ENCODE results near the gene PSMB10. TPM values are rescaled to one million over a fixed set of nuclear protein-coding genes. Genes with fewer than 3 reads are reported as not detected.
"Not testable (repeated sequence)": the region's sequence is repeated elsewhere in the genome, so short reads cannot be mapped to it uniquely, and the experiment has no call there.

PSMB10 gene
- total RNA-seq, 1 experiment from 2014 or later: 62.2 TPM

- no peak for DNase-seq (ENCODE audit: low read depth)
Measured at GRCh38 chr16:67943256-67943618, 6.6 kb upstream of the PSMB10 start.

GRCh38 chr16:67942510-67943255 lies 6.0 kb upstream of the PSMB10 start:
- DNase-seq (ENCODE audit: low read depth): no peak

DNA sequence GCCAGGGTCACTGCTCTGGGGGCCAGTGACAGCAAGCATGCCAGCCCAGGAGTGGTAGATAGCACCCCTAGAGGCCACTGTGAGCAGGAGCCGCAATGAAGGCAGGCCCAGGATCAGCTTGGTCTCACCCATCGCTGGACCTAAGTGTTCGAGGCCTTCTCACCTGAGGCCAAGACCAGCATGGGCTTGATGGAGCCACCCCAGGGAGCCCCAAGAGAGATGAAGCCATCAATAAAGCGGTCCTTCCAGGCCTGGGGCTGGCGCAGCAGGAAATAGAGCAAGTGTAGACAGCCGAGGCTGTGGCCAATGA lies 5.5 kb upstream of the PSMB10 start:
- DNase-seq (ENCODE audit: low read depth): no peak

- no peak for DNase-seq (ENCODE audit: low read depth)
Measured at GRCh38 chr16:67941469-67942199, 5.0 kb upstream of the PSMB10 start.

GRCh38 chr16:67940446-67941089 lies 3.9 kb upstream of the PSMB10 start:
- no peak for DNase-seq (ENCODE audit: low read depth)

GRCh38 chr16:67939507-67940445 lies 3.1 kb upstream of the PSMB10 start:
- DNase-seq (ENCODE audit: low read depth): no peak

DNA sequence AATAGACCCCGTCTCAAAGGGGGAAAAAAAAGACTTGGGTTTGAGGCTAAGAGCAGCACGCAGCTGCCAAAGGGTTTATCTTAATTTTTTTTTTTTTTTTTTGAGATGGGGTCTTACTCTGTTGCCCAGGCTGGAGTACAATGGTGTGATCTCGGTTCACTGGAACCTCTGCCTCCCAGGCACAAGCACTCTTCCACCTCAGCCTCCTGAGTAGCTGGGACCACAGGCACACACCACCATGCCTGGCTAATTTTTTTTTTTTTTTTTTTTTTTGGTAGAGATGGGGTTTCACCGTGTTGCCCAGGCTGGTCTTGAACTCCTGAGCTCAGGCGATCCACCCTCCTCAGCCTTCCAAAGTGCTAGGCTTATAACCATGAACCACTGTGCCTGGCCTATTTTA lies 1.1 kb upstream of the PSMB10 start:
- DNase-seq (ENCODE audit: low read depth): not testable (repeated sequence)

DNA sequence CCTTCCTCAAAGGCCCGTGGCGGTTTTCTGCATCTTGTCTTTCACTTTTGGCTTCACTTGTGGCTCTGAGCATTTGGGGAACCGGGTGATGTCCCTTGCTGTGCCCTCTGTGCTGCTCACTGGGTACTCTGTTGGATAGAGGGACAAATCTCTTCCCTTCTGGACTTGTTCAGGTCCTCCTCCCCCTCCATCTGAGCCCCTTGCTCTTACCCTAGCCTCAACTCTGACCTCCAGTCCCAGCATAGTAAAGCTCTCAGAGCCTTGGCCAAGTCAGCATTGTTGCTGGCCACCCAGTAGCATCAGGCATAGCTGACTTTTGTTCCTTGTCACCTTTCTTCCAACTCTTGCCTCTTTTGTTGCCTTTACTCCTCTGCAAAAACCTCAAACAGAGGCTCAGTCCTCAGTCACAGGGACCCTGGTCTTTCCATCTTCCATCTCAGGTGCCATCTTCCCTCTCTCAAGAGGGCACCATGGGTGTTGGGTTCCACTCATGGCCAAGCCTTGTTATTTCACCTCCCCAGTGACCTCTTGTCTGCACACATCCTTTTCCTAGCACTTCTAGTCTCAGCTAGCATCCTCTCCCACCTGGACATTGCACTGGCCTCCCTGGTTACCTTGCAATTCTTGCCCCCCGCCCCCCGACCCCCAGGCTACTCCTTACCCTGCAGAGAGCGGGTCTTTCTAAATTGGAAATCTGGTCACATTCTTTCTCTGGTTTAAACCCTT lies 393 bp upstream of the PSMB10 start:
- DNase-seq (ENCODE audit: low read depth): no peak

GRCh38 chr16:67935402-67936123 lies 1.1 kb downstream of the PSMB10 start:
- peak; percentile 96 for DNase-seq (ENCODE audit: low read depth)

- DNase-seq (ENCODE audit: low read depth): no peak
Measured at GRCh38 chr16:67935101-67935401, 1.6 kb downstream of the PSMB10 start.

DNA sequence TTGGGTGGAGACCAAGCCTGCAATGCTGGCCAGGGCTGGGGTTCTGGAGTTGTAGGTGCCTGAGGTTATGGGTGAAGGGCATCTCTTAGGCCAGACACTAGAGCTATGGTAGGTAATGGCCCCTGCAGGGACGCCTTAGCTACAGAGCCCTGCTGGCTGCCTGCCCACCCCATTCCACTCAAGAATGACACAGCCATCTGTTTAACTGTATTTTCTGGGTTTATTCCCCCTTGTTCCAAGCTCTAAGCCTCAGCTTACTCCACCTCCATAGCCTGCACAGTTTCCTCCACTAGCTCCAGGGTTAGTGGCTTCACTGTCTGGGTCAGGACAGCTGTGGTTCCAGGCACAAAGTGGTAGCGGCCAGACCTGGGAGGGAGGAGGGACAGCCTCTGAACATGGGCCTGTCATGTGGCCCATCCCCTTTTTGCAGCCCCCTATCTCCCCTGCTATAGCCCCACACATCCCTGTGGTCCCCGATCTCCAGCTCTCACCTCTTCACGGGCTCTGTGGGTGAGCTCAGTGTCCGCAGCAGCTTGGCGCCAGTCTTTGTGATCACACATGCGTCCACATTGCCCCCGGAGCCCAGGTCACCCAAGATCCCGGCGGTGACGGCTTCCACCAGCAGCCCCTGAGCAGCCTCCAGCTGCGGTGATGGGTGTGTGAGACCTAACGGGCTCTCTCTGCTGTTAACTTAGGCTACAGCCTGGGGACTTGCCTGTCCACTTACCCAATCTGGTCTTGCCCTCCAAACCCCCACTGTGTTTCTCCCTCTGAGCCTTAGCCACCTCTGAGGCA lies 2.1 kb downstream of the PSMB10 start:
- no peak for DNase-seq (ENCODE audit: low read depth)

DNA sequence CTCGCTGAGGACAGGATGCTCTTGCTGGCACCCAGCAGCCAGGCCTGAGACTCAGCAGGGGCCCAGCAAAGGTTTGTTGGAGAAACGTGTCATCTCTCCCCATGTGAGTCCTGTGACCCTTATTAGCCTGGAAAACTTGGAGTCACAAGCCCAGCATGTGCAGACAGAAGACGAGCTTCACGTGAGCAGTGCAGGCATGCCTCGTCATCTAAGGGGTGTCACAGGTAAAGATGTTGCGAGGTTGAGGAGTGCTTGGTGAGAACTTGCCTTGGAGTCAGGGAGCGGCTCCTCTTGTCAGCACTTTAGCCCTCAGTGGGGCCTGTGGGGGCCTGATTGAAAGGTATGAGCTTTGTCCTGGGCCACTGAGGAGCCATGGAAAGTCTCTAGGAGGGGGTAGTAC lies 2.8 kb downstream of the PSMB10 start:
- no peak for DNase-seq (ENCODE audit: low read depth)

DNA sequence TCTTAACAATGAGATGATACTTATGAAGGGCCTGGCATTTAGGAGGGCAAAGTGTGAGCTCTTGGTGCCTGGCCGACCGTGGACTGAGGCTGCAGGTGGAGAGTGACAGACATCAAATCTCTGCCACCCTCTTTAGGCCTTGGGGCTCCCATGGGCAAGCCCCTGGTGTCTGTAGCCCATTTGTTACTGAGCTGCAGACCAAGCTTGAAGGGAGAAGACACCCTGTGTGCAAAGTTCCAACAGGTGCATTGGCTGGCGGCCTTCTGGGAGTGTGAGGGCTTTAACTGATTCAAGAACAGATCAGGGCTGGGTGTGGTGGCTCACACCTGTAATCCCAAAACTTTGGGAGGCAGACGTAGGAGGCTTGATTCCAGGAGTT lies 4.2 kb downstream of the PSMB10 start:
- DNase-seq (ENCODE audit: low read depth): no peak

DNA sequence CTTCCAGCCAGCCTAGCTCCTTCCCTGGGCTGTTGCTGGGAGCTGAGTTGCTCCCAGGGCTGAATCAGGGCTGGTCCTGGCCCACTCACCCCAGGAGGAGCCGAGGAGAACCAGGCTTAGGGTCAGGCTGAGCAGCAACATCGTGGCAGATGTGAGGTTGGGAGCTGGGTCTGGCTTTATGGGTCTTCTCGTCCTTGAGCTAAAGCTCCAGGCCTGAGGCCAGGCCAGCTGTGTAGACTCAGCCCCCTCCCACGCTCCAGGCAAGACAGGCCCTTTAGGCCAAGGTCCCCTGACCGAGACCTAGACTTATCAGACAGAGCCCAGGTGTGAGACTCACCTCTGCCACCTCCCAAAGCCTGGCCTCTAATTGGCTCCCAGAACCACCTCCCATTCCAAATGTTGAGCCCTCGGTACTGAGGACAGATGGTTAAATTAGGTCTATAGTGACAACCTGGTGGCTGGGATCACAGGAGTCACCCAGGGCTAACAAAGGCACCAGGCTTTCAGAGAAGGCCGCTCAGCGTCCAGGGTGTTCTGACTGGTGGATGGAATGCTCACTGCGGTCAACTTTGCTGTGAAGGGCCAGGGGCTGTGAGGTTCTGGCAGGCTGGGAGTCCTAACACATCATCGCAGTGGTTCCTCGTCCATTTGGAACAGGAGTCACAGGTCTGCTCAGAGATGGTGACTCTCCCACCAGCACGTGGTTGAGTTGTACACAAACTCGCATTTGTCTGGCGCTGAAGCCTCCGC lies 4.8 kb downstream of the PSMB10 start, which contains the start of gene CTRL:
Gene CTRL, minus strand, starts transcription at position 151 of the 750 bp plus-strand sequence. Its CDS starts 10 bp downstream, at position 141.
- no peak for DNase-seq (ENCODE audit: low read depth)

DNA sequence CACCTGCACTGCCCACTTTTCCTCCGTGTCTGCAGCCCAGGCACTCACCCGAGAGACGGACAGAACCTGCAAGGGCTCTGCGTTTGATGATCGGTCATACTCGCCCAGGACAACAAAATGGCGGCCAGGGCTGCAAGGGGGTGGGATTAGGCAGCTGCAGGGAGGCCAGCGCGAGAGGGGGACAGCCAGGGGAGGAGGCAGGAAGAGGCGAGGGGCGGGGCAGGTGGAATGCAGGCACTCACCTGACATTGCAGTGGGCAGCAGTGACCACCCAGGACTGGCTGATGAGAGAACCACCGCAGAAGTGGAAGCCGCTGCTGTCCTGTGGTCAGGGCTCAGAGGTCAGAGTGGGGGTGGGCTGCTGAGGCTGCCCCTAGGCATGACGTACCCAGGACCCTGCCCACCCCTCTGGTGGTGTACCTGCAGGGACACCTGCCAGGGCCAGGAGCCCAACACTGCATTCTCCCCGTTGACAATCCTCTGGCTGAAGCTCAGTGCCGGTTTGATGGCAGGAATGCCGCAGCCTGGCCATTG lies 5.9 kb downstream of the PSMB10 start:
- DNase-seq (ENCODE audit: low read depth): no peak

GRCh38 chr16:67930191-67930590 lies 6.5 kb downstream of the PSMB10 start:
- no peak for DNase-seq (ENCODE audit: low read depth)

DNA sequence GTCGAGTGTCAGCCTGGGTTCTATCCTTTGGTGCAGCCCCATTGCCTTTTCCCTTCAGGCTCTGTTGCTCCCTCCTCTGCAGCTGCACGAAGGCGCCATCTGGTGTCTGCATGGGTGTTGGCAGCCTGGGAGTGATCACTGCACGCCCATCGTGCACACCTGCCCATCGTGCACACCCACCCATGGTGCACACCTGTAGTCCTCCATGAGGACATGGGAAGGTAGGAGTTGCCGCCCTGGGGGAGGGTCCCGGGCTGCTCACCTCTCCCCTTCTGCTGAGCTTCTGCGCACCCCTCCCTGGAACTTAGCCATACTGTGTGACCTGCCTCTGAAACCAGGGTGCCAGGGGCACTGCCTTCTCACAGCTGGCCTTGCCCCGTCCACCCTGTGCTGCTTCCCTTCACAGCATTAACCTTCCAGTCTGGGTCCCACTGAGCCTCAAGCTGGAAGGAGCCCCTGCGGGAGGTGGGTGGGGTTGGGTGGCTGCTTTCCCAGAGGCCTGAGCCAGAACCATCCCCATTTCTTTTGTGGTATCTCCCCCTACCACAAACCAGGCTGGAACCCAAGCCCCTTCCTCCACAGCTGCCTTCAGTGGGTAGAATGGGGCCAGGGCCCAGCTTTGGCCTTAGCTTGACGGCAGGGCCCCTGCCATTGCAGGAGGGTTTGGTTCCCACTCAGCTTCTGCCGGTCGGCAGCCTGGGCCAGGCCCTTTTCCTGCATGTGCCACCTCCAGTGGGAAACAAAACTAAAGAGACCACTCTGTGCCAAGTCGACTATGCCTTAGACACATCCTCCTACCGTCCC lies 7.9 kb downstream of the PSMB10 start:
- DNase-seq (ENCODE audit: low read depth): peak; percentile 49

DNA sequence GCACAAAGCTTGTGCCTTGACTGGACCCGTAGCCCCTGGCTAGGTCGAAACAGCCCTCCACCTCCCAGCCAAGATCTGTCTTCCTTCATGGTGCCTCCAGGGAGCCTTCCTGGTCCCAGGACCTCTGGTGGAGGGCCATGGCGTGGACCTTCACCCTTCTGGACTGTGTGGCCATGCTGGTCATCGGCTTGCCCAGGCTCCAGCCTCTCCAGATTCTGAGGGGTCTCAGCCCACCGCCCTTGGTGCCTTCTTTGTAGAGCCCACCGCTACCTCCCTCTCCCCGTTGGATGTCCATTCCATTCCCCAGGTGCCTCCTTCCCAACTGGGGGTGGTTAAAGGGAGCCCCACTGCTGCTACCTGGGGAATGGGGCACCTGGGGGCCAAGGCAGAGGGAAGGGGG lies 8.5 kb downstream of the PSMB10 start:
- no peak for DNase-seq (ENCODE audit: low read depth)
